ENCODE results near the gene C17orf107.

Gene C17orf107

DNA sequence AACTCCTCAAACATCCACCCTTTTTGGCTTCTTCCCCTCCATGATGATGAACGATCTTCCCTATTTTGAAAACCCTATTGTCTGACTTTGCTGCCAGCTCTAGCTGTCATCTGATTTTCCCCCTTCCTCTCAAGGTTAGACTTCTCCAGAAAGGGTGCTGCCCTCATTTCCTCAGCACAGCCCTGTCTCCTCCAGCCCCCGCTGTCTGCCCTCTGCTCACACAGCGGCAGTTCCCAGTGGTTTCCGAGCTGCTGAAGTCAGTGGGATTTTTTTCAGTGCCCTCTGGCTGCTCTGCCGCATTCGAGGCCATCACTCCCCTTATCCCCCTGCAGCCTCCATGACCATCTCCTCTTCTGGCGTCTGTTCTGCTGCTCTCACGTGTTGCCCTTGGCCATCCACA lies 26.6 kb upstream of the C17orf107 start:
- no peak for DNase-seq (ENCODE audit: low read depth in 2 of 2)

GRCh38 chr17:4877089-4877488 lies 22.2 kb upstream of the C17orf107 start:
- DNase-seq (ENCODE audit: low read depth in 2 of 2), result no peak

DNA sequence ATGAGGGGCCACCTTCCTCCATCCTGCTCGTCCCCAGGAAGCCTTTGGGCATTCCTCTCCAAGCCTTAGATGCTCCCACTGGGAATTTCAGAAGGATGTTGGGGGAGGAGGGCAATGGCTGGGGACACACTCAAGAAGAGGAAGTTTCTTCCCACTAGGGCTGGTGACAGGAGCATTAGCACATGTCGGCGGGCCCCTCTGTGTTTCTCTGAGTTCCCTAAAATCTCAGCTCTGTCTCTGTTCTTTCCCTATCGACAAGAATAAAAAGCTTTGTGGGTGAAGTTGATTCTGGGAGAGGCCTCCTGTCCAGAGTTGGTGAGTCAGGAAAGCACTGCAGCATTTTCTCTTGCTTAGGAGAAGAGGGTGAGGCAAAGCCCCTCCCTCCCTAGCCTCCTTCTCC lies 19.7 kb upstream of the C17orf107 start:
- DNase-seq (ENCODE audit: low read depth in 2 of 2), result no peak

DNA sequence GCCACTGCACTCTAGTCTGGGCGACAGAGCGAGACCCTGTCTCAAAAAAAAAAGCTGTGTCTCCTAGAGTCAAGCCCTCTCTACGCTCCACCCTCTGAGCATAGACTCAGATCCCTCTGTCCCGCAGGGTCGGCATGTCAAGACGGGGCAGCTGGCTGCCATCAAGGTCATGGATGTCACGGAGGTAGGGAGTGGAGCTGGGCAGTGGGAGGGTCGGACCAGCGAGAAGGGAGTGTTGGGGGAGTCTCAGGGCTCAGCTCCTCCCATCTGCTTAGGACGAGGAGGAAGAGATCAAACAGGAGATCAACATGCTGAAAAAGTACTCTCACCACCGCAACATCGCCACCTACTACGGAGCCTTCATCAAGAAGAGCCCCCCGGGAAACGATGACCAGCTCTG lies 18.5 kb upstream of the C17orf107 start:
- no peak for DNase-seq (ENCODE audit: low read depth in 2 of 2)

DNA sequence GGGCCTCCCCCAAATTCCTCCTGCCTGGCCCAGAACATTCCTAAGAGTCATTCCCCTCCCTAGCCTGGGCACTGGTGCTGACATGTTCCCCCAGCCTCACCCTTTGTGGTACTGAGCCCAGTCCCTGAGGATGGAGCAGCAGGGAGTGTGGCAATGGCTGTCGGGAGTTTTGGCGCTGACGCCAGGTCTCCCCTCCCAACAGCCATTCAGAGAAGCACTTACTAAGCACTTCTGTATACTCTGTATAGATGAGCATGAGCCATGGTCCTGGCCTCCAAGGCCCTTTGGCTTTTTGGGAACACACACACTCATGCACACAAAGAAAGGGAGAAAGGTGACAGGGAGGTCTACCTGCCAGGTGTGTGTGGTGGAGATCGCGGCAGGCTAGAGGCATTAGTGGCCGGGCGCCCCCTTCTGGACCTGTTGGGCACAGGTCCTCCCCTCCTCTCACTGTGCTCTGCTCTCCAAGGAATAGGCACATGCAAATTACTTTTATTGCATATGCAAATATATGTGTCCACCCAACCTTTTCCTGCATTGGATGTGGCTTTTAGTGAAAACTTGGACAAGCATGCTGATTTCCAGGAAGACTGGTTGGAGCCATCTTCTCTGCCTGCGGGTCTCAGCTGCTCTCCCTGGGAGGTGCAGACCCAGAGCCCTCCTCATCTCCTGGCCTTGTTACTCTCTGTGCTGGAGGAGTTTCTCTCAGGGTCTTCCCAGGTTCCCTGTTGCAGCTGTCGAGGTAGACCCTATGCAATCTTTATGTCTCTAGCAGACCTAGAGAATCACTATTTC lies 17.4 kb upstream of the C17orf107 start:
- DNase-seq (ENCODE audit: low read depth in 2 of 2), result peak in 1 of 2 experiments; percentile 55

DNA sequence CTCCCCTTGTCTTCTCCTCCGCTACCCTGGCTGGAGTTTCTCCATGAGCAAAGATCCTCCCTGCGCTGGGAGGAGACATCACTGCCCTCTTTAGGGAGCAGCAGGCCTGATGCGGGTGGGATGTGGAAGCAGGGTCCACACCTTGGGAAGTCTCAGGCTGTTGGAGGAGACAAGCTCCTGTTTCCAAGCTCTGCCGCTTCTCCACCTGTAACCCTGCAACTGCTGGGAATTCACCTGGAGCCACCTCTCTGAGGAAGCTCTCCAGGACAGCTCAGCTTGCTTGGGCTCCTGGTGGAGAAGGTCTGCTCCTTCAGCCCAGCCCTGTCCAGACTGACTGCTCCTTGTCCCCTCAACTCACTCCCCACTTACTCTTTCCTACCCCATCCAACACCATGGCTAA lies 14.8 kb upstream of the C17orf107 start:
- DNase-seq (ENCODE audit: low read depth in 2 of 2), result no peak

- DNase-seq (ENCODE audit: low read depth in 2 of 2), result no peak
Observed at GRCh38 chr17:4886830-4887229, 12.5 kb upstream of the C17orf107 start.

DNA sequence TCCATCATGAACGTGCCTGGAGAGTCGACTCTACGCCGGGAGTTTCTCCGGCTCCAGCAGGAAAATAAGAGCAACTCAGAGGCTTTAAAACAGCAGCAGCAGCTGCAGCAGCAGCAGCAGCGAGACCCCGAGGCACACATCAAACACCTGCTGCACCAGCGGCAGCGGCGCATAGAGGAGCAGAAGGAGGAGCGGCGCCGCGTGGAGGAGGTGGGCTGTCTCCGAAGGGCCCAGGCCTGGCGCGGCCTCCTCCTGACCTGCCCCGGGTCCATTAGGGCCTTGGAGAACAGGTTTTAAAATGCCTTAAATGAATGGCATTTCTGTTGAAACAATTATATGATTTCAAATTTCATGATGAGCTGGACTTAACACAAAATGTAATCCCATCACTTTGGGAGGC lies 11.8 kb upstream of the C17orf107 start:
- DNase-seq (ENCODE audit: low read depth in 2 of 2), result no peak

DNA sequence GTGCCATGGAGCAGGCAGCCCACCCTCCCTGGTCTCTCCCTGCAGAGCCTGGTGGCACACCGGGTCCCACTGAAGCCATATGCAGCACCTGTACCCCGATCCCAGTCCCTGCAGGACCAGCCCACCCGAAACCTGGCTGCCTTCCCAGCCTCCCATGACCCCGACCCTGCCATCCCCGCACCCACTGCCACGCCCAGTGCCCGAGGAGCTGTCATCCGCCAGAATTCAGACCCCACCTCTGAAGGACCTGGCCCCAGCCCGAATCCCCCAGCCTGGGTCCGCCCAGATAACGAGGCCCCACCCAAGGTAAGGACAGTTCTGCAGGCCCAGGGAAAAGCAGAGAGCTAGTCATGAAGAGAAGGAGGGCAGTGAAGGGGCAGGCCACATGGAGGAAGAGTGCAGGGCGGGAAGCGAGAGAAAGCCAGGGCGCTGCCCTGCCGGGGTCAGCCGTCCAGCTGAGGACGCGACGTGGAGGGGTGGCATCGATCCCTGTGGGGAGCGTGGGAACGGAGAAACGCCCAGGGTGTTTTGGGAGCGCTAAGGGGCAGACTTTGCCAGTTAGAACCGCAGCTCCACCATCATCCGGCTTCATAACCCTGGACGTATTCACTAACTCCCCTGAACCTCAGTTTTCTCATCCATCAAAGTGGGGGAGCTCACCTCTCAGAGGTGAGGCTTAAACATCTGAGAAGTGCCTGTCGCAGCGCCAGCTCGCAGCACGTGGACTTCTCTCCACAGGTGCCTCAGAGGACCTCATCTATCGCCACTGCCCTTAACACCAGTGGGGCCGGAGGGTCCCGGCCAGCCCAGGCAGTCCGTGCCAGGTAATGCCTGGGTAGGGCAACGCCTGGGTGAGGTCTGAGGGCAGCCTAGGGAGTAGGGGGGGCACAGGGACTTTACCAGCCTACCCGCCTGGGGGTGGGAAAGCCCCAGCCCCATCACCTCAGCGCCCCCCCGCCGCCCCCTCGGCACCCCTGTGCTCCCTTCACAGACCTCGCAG lies 7.6 kb upstream of the C17orf107 start:
- no peak for DNase-seq (ENCODE audit: low read depth in 2 of 2)

- no peak for DNase-seq (ENCODE audit: low read depth in 2 of 2)
Observed at GRCh38 chr17:4892499-4893221, 6.7 kb upstream of the C17orf107 start.

GRCh38 chr17:4893272-4893671 lies 6.1 kb upstream of the C17orf107 start:
- DNase-seq (ENCODE audit: low read depth in 2 of 2), result no peak

GRCh38 chr17:4893721-4894560 lies 5.4 kb upstream of the C17orf107 start:
- no peak for DNase-seq (ENCODE audit: low read depth in 2 of 2)

DNA sequence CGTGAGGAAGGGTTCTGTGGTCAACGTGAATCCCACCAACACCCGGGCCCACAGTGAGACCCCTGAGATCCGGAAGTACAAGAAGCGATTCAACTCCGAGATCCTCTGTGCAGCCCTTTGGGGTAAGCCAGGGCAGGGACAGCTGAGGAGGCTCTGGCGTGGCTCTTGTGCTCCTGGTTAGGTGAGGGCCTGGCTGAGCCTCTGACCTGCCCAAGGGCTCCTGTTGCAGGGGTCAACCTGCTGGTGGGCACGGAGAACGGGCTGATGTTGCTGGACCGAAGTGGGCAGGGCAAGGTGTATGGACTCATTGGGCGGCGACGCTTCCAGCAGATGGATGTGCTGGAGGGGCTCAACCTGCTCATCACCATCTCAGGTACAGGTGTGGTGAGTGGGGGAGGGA lies 4.2 kb upstream of the C17orf107 start:
- no peak for DNase-seq (ENCODE audit: low read depth in 2 of 2)

GRCh38 chr17:4895657-4896331 lies 3.5 kb upstream of the C17orf107 start:
- DNase-seq (ENCODE audit: low read depth in 2 of 2), result no peak

- no peak for DNase-seq (ENCODE audit: low read depth in 2 of 2)
Observed at GRCh38 chr17:4896332-4897197, 2.8 kb upstream of the C17orf107 start.

GRCh38 chr17:4897198-4897687 lies 2.1 kb upstream of the C17orf107 start:
- no peak for DNase-seq (ENCODE audit: low read depth in 2 of 2)

DNA sequence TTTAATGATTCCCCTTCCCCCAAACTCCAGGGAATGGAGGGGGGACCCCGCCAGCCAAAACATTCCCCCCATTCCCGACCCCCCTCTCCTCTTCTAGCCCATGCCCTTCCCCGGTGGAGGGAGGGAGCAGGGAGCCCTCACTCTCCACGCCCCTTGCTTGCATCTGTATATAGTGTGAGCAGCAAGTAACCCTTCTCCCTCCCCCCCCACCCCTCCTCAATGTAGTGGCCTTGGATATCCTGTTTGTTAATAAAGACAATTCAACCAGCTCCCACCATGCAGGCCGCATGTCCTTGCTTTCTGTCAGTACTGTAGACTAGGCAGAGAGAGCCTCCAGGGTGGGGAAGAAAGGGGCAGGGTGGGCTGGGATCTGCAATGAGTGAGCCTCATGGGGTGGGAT lies 1.6 kb upstream of the C17orf107 start:
- no peak for DNase-seq (ENCODE audit: low read depth in 2 of 2)

GRCh38 chr17:4898351-4898750 lies 985 bp upstream of the C17orf107 start:
- DNase-seq (ENCODE audit: low read depth in 2 of 2), result no peak

- no peak for DNase-seq (ENCODE audit: low read depth in 2 of 2)
Observed at GRCh38 chr17:4898927-4899326, 409 bp upstream of the C17orf107 start.
